ENCODE data around the gene LMOD3.

The LMOD3 gene

DNA sequence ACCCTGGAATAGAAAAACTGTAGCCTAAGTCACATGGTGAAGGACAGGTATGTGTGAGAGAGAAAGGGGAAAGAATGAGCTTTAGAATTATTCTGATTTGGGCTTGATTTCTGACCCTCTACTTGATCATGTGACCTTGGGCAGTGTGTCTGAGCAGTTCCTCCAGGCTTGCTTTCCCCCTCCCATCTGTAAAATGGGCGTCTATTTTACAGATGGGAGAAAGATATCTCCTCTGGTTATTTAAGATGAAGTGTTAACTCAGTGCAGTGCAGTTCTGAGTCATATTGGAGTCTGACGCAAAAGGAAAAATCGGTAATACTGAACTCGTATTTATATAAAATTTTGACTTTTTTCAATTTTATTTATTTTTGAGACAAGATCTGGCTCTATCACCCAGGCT is 38.1 kb upstream of the LMOD3 start:
- TF ChIP-seq ZFX (IDR thresholded peaks at IDR 0.05; ENCODE audit: borderline replicate concordance): no peak
- TF ChIP-seq, protein P1, sequence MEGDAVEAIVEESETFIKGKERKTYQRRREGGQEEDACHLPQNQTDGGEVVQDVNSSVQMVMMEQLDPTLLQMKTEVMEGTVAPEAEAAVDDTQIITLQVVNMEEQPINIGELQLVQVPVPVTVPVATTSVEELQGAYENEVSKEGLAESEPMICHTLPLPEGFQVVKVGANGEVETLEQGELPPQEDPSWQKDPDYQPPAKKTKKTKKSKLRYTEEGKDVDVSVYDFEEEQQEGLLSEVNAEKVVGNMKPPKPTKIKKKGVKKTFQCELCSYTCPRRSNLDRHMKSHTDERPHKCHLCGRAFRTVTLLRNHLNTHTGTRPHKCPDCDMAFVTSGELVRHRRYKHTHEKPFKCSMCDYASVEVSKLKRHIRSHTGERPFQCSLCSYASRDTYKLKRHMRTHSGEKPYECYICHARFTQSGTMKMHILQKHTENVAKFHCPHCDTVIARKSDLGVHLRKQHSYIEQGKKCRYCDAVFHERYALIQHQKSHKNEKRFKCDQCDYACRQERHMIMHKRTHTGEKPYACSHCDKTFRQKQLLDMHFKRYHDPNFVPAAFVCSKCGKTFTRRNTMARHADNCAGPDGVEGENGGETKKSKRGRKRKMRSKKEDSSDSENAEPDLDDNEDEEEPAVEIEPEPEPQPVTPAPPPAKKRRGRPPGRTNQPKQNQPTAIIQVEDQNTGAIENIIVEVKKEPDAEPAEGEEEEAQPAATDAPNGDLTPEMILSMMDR (IDR thresholded peaks at IDR 0.05): no peak

GRCh38 chr3:69160107-69160506 is 37.7 kb upstream of the LMOD3 start:
- no peak overlapping the region for H3K27ac ChIP-seq
- TF ChIP-seq ZFX (IDR thresholded peaks at IDR 0.05; ENCODE audit: borderline replicate concordance): no peak
- TF ChIP-seq, protein P1 (IDR thresholded peaks at IDR 0.05): no peak

More for the DNA sequence above, 38.1 kb upstream of the LMOD3 start:
- no peak overlapping the region for H3K27ac ChIP-seq

GRCh38 chr3:69149586-69149985 is 27.2 kb upstream of the LMOD3 start:
- no peak overlapping the region for H3K27ac ChIP-seq
- no peak for TF ChIP-seq ZFX (IDR thresholded peaks at IDR 0.05; ENCODE audit: borderline replicate concordance)
- TF ChIP-seq, protein P1 (IDR thresholded peaks at IDR 0.05): no peak

DNA sequence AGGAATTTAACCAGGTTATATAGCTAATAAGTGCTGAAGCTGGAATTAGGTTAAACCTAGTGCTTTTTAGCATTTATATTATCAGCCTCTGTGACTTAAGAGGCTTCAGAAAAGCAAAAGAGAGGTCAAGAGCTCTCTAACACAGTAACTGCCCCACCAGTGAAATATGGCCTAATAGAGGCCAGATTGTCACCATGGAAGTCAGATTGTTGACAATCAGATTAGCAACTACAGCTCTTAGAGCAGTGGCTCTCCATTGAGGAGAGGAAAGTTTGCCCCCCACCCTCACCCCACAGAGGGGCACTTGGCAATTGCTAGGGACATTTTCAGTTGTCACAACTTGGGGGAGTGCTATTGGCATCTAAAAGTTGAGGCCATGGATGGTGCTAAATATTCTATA is 23.3 kb upstream of the LMOD3 start:
- TF ChIP-seq ZFX (IDR thresholded peaks at IDR 0.05; ENCODE audit: borderline replicate concordance): no peak
- TF ChIP-seq, protein P1 (IDR thresholded peaks at IDR 0.05): no peak
- no peak overlapping the region for H3K27ac ChIP-seq

DNA sequence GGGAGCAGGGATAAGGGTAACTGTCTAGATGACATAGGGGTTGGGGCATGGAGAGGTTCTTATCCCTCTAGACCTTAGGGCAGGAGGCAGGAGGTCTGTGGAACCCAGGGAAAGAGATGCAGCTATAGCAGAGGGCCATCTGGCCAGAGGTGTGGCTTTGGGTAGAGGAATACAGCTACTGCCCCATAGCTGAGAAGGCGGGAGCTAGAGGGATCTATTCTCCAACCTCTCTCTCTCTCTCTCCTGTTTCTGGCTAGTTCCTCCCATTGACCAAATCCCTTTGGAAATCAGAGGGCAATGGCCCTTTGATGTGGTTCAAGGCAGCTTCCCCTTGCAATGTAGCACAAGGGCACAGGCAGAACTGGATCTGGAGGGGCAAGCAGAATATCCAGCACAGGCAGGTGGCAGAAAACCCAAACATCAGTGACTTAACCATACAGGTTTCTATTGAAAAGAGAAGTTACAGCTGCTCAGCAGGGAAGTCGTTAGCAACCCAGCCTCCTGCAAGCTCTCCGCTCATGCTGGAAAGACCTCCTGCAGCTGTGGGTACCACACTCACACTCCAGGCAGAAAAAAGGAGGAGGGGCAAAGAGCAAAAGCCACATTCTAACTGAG is 22.3 kb upstream of the LMOD3 start:
- TF ChIP-seq, protein P1 (IDR thresholded peaks at IDR 0.05): no peak
- TF ChIP-seq ZFX (IDR thresholded peaks at IDR 0.05; ENCODE audit: borderline replicate concordance): no peak
- no peak overlapping the region for H3K27ac ChIP-seq

DNA sequence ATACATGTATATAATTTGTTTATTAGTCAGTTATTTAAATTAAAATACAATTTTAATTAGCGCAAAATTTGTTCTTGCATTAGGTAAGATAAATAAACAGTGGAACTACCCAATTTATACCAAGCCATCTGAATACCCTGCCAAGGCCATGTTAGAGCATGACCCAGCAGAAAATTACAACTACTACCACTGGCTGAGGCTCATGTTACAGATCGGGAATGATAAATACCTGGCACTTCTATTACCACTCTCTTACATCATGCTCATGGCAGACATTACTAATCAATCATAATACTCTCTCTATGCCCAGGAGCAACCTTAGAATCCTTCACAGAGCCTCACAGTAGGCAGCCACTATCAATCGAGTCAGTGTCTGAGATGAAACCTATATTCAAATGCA is 21.2 kb upstream of the LMOD3 start:
- TF ChIP-seq, protein P1 (IDR thresholded peaks at IDR 0.05): no peak
- no peak for TF ChIP-seq ZFX (IDR thresholded peaks at IDR 0.05; ENCODE audit: borderline replicate concordance)
- H3K27ac ChIP-seq: peak overlapping the region; percentile 30

DNA sequence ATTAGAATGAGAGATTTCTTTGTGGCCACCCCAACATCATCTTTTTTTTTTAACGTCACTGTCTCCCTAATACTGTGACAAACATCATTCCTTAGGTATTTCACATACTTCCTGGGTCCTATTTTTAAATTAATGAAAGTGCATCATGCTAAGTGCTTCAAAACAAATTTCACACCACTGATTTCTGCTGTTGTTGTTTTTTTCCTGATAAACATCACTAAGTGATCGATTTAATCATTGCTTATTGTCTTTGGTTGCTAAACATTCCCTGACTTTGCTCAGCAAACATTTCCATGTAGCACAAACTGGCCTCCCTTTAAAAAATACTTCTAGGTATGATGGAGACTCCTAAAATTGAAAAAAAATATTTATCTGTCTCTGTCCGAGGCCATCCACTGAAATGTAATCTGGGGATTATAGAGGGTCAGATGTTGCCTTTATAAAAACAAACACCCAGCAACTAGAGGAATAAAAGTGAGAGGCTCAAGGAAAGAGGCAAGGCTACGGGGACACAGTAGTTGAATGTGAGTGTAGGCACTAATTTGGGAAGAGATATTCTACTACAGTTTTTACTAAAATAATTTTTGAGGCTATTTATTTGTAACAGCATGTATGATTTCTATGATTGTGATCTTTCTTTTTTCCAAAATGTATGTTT is 20.5 kb upstream of the LMOD3 start:
- H3K27ac ChIP-seq: peak overlapping the region; percentile 30
- no peak for TF ChIP-seq ZFX (IDR thresholded peaks at IDR 0.05; ENCODE audit: borderline replicate concordance)
- TF ChIP-seq, protein P1 (IDR thresholded peaks at IDR 0.05): no peak

Data from 22Rv1 (cell line).